ENCODE measurements around the gene OR2B6. TPM values are rescaled to one million over a fixed set of nuclear protein-coding genes. Genes with fewer than 3 reads are reported as not detected.
A peak's percentile ranks its signal among the peaks of the same experiment; 100 is the strongest.

OR2B6 gene
- total and polyA plus RNA-seq, 2 of the 8 experiments (the other 6 are each of a cell fraction or from before 2014, with no cell fraction given) = 0.26 TPM; not detected in 1

DNA sequence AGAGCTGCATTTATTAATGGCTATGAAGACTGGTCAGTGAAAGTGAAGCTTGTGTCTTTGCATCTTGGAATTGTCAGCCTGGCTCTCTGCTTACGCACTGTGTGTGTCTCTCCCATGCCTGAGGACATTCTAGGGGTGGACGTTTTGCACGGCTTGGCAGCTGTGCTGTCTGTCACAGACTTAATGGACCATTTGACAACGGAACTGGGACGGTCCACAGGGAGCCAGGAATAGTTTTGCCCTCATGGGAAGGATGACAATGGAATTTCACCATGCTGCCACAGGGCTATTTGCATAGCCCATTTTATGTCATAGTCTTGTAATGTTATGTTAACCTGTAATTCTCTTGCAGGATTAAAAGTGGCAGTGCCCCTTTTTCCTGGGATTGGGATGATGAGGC is 44.7 kb downstream of the OR2B6 start:
- Histone ChIP-seq H3K9me3 (ENCODE audit: insufficient read depth in 2 of 2, low read depth in 1 of 2, low read length in 1 of 2) (no peaks in the 10 kb centered on the region), H3K79me1 (ENCODE audit: low read depth, low read length) (no peaks in the 10 kb centered on the region; the same call in 1 of the 2 replicates), H3K4me2 (ENCODE audit: insufficient read depth in 1 of 2, low read depth in 2 of 2, low read length in 2 of 2) (no peak overlapping the region), H4K8ac (ENCODE audit: extremely low read depth, insufficient read depth, low read length) (no peak overlapping the region), H3K36me3 (ENCODE audit: control insufficient read depth in 2 of 4, insufficient read depth in 4 of 4, low read length in 3 of 4) (no peaks in the 10 kb centered on the region), H2AFZ (ENCODE audit: low read length) (no peak overlapping the region), H3K27ac (ENCODE audit: low read depth, low read length) (no peak overlapping the region), H3K9ac (replicated peaks in 1 of 4; ENCODE audit: extremely low read depth in 1 of 4, low read depth in 3 of 4, low read length in 3 of 4) (no peak overlapping the region), H3K14ac (ENCODE audit: insufficient read length) (no peak overlapping the region), H3K4ac (replicated peaks; ENCODE audit: insufficient read length, low read depth, low read length) (no peak overlapping the region), H3K4me1 (replicated peaks in 1 of 4; ENCODE audit: control insufficient read depth in 3 of 4, insufficient read depth in 4 of 4, low read length in 3 of 4) (peaks cover 7 to 29% (median 18%) of the 10 kb centered on the region in 4 experiments), H2BK20ac (ENCODE audit: low read length) (no peak overlapping the region), H3K23me2 (ENCODE audit: low read depth, low read length) (0 out of 2 replicates have a peak, but pooled peaks cover 2% of the 10 kb centered on the region), H4K20me1 (replicated peaks in 1 of 2; ENCODE audit: control insufficient read depth in 1 of 2, insufficient read depth in 2 of 2, low read length in 2 of 2) (no peaks in the 10 kb centered on the region), H3K27me3 (replicated peaks in 1 of 4; ENCODE audit: control insufficient read depth in 3 of 4, extremely low read depth in 1 of 4, insufficient read depth in 3 of 4, low read length in 3 of 4) (no peaks in the 10 kb centered on the region), H4K91ac (replicated peaks; ENCODE audit: insufficient read length, low read length) (no peak overlapping the region), H2AK5ac (ENCODE audit: low read depth, low read length) (no peak overlapping the region), H2BK15ac (ENCODE audit: low read length) (0 out of 2 replicates have a peak overlapping the region, but pooled peaks have one; percentile 40), H2BK12ac (ENCODE audit: low read depth, low read length) (no peak overlapping the region; the same call in 1 of the 2 replicates), H2BK120ac (replicated peaks; ENCODE audit: low read depth, low read length) (no peak overlapping the region), H4K5ac (ENCODE audit: insufficient read length, low read depth, low read length) (no peak overlapping the region), H2BK5ac (ENCODE audit: low read depth, low read length) (no peak overlapping the region), H3K18ac (ENCODE audit: extremely low read depth, low read length) (0 out of 2 replicates have a peak overlapping the region, but pooled peaks have one; percentile 14), H3K23ac (ENCODE audit: insufficient read length) (no peak overlapping the region), H3K56ac (replicated peaks; ENCODE audit: insufficient read length, low read depth, low read length) (no peak overlapping the region), H3K79me2 (ENCODE audit: control insufficient read depth in 1 of 2, insufficient read depth in 2 of 2, low read length in 2 of 2) (no peaks in the 10 kb centered on the region), H3K4me3 (ENCODE audit: extremely low read depth in 1 of 4, insufficient read depth in 2 of 4, low read depth in 3 of 4, low read length in 4 of 4) (no peak overlapping the region)
- DNase-seq (ENCODE audit: low read depth in 1 of 2, low spot score in 2 of 2) (no peak), FAIRE-seq (no peak)
- CTCF ChIA-PET (ENCODE audit: partially characterized antibody) = interaction anchor here (0.6 kb wide), 1 partner anchor 78 kb away, joined by 3 read pairs; the partner anchor contains the start of gene ZNF165
- 85% methylated on average over 3 of the region's 5 CpGs; no CpG with 5 or more reads in 1 of the 2 experiments for WGBS, 2 experiments (ENCODE audit: extremely low coverage in 1 of 2, insufficient coverage in 1 of 2, insufficient read length in 1 of 2, insufficient replicate concordance in 2 of 2, low coverage in 1 of 2, low lambda C conversion rate in 2 of 2, missing lambda C conversion rate in 1 of 2)
- POLR2A ChIA-PET (ENCODE audit: partially characterized antibody) = interaction anchor here (1.5 kb wide), 1 partner anchor 109 kb away, joined by 5 read pairs; a partner anchor contains a TSS
- TF ChIP-seq ZNF274 (IDR thresholded peaks at IDR 0.05; ENCODE audit: borderline replicate concordance, extremely low read depth, low read length) (no peak), EZH2 (IDR thresholded peaks at IDR 0.05; ENCODE audit: low read depth, low read length, severe bottlenecking) (no peak), EP300 (IDR thresholded peaks at IDR 0.05; ENCODE audit: borderline replicate concordance in 1 of 2, low read depth in 2 of 2, low read length in 2 of 2) (no peak), CREB1 (IDR thresholded peaks at IDR 0.05) (no peak)
- TF ChIP-seq, protein P1, sequence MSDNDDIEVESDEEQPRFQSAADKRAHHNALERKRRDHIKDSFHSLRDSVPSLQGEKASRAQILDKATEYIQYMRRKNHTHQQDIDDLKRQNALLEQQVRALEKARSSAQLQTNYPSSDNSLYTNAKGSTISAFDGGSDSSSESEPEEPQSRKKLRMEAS (IDR thresholded peaks at IDR 0.05) = no peak
- TF ChIP-seq, protein P2, sequence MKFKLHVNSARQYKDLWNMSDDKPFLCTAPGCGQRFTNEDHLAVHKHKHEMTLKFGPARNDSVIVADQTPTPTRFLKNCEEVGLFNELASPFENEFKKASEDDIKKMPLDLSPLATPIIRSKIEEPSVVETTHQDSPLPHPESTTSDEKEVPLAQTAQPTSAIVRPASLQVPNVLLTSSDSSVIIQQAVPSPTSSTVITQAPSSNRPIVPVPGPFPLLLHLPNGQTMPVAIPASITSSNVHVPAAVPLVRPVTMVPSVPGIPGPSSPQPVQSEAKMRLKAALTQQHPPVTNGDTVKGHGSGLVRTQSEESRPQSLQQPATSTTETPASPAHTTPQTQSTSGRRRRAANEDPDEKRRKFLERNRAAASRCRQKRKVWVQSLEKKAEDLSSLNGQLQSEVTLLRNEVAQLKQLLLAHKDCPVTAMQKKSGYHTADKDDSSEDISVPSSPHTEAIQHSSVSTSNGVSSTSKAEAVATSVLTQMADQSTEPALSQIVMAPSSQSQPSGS (IDR thresholded peaks at IDR 0.05; ENCODE audit: low read length) = no peak
